HepG2 (cell line): ENCODE measurements around the gene INPP1. TPM values are rescaled to one million over a fixed set of nuclear protein-coding genes. Genes with fewer than 3 reads are reported as not detected.

Experiments
- ATAC-seq: fragments of 200-7000 bp; cut with Tn5 transposase; 3 replicates; pipeline ENCODE4 v1.9.1; 2020; ENCODE audit warnings: mild to moderate bottlenecking, moderate library complexity
- BruUV-seq: library from RNA; stranded (reverse); fragments of 400-500 nt; replicated peaks from 2 replicates; lab custom pipeline; 2021; lab: Mats Ljungman, UMichigan
- CTCF ChIA-PET: fragments of 300-600 bp; formaldehyde crosslinking; extraction: SDS; loops from one replicate; lab custom pipeline; 2021; ENCODE audit warnings: low total read pairs, inconsistent platforms, low intra/inter-chr PET ratio; lab: Yijun Ruan, JAX
- POLR2A ChIA-PET: fragments of 350-600 bp; sonication (Branson Sonifier 250); formaldehyde crosslinking; loops from one replicate; lab custom pipeline; 2020; ENCODE audit warnings: antibody characterized with exemption, inconsistent platforms; lab: Yijun Ruan, JAX
- DNase-seq: peaks from one replicate; pipeline ENCODE4 v3.0.0-alpha.2; 2015; ENCODE audit warnings: low spot score
- FAIRE-seq: peaks from 3 replicates; lab custom pipeline; 2011; peaks lifted over from hg19 to GRCh38; lab: Jason Lieb, UNC
- H2AFZ ChIP-seq: one replicate; pipeline ENCODE4 v1.6.1; 2011; ENCODE audit warnings: low read length, inconsistent platforms
- H3K27ac ChIP-seq: fragments of 300-600 bp; 3 replicates; pipeline ENCODE4 v1.8.0; 2011; ENCODE audit warnings: mixed run types, mild to moderate bottlenecking, mixed read lengths, low read length, inconsistent platforms; ENCODE audit not compliant: insufficient read depth; ENCODE audit errors: extremely low read length
- H3K27me3 ChIP-seq, 2 experiments: fragments of 200-600 bp in 1 of 2; 2 replicates in 1 of 2; 3 replicates in 1 of 2; pipeline versions ENCODE4 v1.6.0 to v1.8.0; 2011; ENCODE audit warnings: low read length in 2 of 2, mild to moderate bottlenecking in 2 of 2, moderate library complexity in 2 of 2, inconsistent platforms in 1 of 2; ENCODE audit not compliant: insufficient read depth in 2 of 2, control insufficient read depth in 1 of 2
- H3K36me3 ChIP-seq, 2 experiments: fragments of 200-600 bp in 1 of 2; replicated peaks in 1 of 2; 2 replicates in 1 of 2; 3 replicates in 1 of 2; pipeline versions ENCODE4 v1.5.1 to v1.8.0; 2011; ENCODE audit warnings: low read length in 2 of 2, inconsistent platforms in 1 of 2; ENCODE audit not compliant: insufficient read depth in 2 of 2, control insufficient read depth in 1 of 2
- H3K4me1 ChIP-seq: 2 replicates; pipeline ENCODE4 v1.5.1; 2012; ENCODE audit warnings: low read length, inconsistent platforms; ENCODE audit not compliant: insufficient read depth
- H3K4me2 ChIP-seq: 2 replicates; pipeline ENCODE4 v1.6.0; 2011; ENCODE audit warnings: low read depth, low read length, inconsistent platforms
- H3K4me3 ChIP-seq, 3 experiments: fragments of 200-600 bp in 1 of 3; sonication (generic), shearing (Covaris generic) in 1 of 3; replicated peaks in 1 of 3; 2 replicates each; pipeline ENCODE4 v1.5.1; 2011 to 2016; ENCODE audit warnings: low read length in 3 of 3, inconsistent platforms in 2 of 3, low read depth in 2 of 3, mild to moderate bottlenecking in 2 of 3, control low read depth in 1 of 3, mixed read lengths in 1 of 3; ENCODE audit not compliant: insufficient read depth in 1 of 3
- H3K79me2 ChIP-seq: one replicate; pipeline ENCODE4 v1.6.1; 2011; ENCODE audit warnings: low read length, inconsistent platforms; ENCODE audit not compliant: insufficient read depth
- H3K9ac ChIP-seq: 2 replicates; pipeline ENCODE4 v1.6.0; 2011; ENCODE audit warnings: mild to moderate bottlenecking, low read depth, low read length, inconsistent platforms; ENCODE audit not compliant: insufficient read depth
- H3K9me3 ChIP-seq: 2 replicates; pipeline ENCODE4 v1.5.1; 2012; ENCODE audit warnings: mild to moderate bottlenecking, low read length
- H4K20me1 ChIP-seq: 2 replicates; pipeline ENCODE4 v1.6.0; 2011; ENCODE audit warnings: inconsistent platforms, mild to moderate bottlenecking, low read length, moderate library complexity; ENCODE audit not compliant: insufficient read depth
- AGO2 ChIP-seq: fragments of 200-400 bp; formaldehyde crosslinking; optimal IDR thresholded peaks from 2 replicates; pipeline ENCODE3; 2017; ENCODE audit warnings: mild to moderate bottlenecking, low read depth, low read length, moderate library complexity
- ARNT ChIP-seq: fragments of 450-650 bp; IDR thresholded peaks from 2 replicates; pipeline ENCODE4 v1.6.1; 2017
- ATF7 ChIP-seq, 2 experiments: fragments of 450-650 bp in 1 of 2; sonication (generic) in 1 of 2; formaldehyde crosslinking in 1 of 2; IDR thresholded peaks; 2 replicates each; pipeline versions ENCODE4 v1.4.0 to v1.6.1; 2016 to 2020; ENCODE audit warnings: antibody characterized with exemption in 1 of 2, mild to moderate bottlenecking in 1 of 2, missing genetic modification reagents in 1 of 2
- CBFB ChIP-seq: sonication (generic); formaldehyde crosslinking; IDR thresholded peaks from 2 replicates; pipeline ENCODE4 v1.4.0; 2020; ENCODE audit warnings: missing genetic modification reagents
- ELF4 ChIP-seq: sonication (generic); formaldehyde crosslinking; IDR thresholded peaks from 2 replicates; pipeline ENCODE4 v1.5.0; 2020; ENCODE audit warnings: missing genetic modification reagents, mild to moderate bottlenecking, moderate library complexity, borderline replicate concordance
- FOXM1 ChIP-seq: sonication (generic); formaldehyde crosslinking; IDR thresholded peaks from 2 replicates; pipeline ENCODE4 v1.5.0; 2020; ENCODE audit warnings: missing genetic modification reagents
- GABPA ChIP-seq, 2 experiments: IDR thresholded peaks; 2 replicates each; pipeline ENCODE4 v1.6.1; 2011 to 2016; ENCODE audit warnings: low read depth in 2 of 2, low read length in 1 of 2, missing biosample characterization in 1 of 2, missing genetic modification characterization in 1 of 2
- HDAC6 ChIP-seq: fragments of 200-600 bp; sonication (generic); IDR thresholded peaks from 2 replicates; pipeline ENCODE4 v1.7.0; 2017; ENCODE audit warnings: mild to moderate bottlenecking, antibody characterized with exemption, low read length, low read depth
- NFE2L1 ChIP-seq: sonication (generic); formaldehyde crosslinking; IDR thresholded peaks from 2 replicates; pipeline ENCODE4 v1.4.0; 2020; ENCODE audit warnings: missing genetic modification reagents, mild to moderate bottlenecking, borderline replicate concordance
- PHF21A ChIP-seq: sonication (generic); formaldehyde crosslinking; IDR thresholded peaks from 2 replicates; pipeline ENCODE4 v1.5.0; 2020; ENCODE audit warnings: mild to moderate bottlenecking, missing genetic modification reagents
- POLR2A ChIP-seq, 2 experiments: IDR thresholded peaks; 2 replicates each; pipeline ENCODE4 v1.6.1; 2011; ENCODE audit warnings: low read depth in 2 of 2, low read length in 2 of 2, mild to moderate bottlenecking in 1 of 2, moderate library complexity in 1 of 2; ENCODE audit not compliant: insufficient read depth in 1 of 2
- REL ChIP-seq: sonication (generic); formaldehyde crosslinking; conservative IDR thresholded peaks from 2 replicates; pipeline ENCODE4 v1.8.0; 2022; ENCODE audit warnings: mild to moderate bottlenecking, missing genetic modification reagents, moderate library complexity
- RFXANK ChIP-seq: IDR thresholded peaks from 2 replicates; pipeline ENCODE4 v1.6.1; 2016
- TARDBP ChIP-seq: sonication (generic); formaldehyde crosslinking; IDR thresholded peaks from 2 replicates; pipeline ENCODE4 v1.8.0; 2022; ENCODE audit warnings: mild to moderate bottlenecking, missing genetic modification reagents
- TBL1XR1 ChIP-seq: fragments of 150-350 bp; IDR thresholded peaks from 2 replicates; pipeline ENCODE4 v1.6.1; 2014; ENCODE audit warnings: borderline replicate concordance, low read length; ENCODE audit not compliant: partially characterized antibody
- WIZ ChIP-seq: sonication (generic); formaldehyde crosslinking; IDR thresholded peaks from 2 replicates; pipeline ENCODE4 v1.5.1; 2020; ENCODE audit warnings: mild to moderate bottlenecking, missing genetic modification reagents
- ZC3H4 ChIP-seq: sonication (generic); formaldehyde crosslinking; IDR thresholded peaks from 2 replicates; pipeline ENCODE4 v1.4.0; 2020; ENCODE audit warnings: missing genetic modification reagents, borderline replicate concordance
- ZFP37 ChIP-seq: sonication (generic); formaldehyde crosslinking; IDR thresholded peaks from 2 replicates; pipeline ENCODE4 v1.4.0; 2020; ENCODE audit warnings: missing genetic modification reagents, borderline replicate concordance
- ZKSCAN1 ChIP-seq: fragments of 150-350 bp; IDR thresholded peaks from 2 replicates; pipeline ENCODE4 v1.6.1; 2014; ENCODE audit warnings: low read length
- ZNF256 ChIP-seq: sonication (generic); formaldehyde crosslinking; conservative IDR thresholded peaks from 2 replicates; pipeline ENCODE4 v1.4.0; 2020; ENCODE audit warnings: missing genetic modification reagents
- ZNF451 ChIP-seq: sonication (generic); formaldehyde crosslinking; IDR thresholded peaks from 2 replicates; pipeline ENCODE4 v1.5.0; 2020; ENCODE audit warnings: mild to moderate bottlenecking, missing genetic modification reagents
- ZNF549 ChIP-seq: sonication (generic); formaldehyde crosslinking; IDR thresholded peaks from 2 replicates; pipeline ENCODE4 v1.5.0; 2020; ENCODE audit warnings: missing genetic modification reagents
- ZNF598 ChIP-seq: sonication (generic); formaldehyde crosslinking; IDR thresholded peaks from 2 replicates; pipeline ENCODE4 v1.5.1; 2020; ENCODE audit warnings: mild to moderate bottlenecking, missing genetic modification reagents, borderline replicate concordance
- ZNF607 ChIP-seq: sonication (generic); formaldehyde crosslinking; IDR thresholded peaks from 2 replicates; pipeline ENCODE4 v1.5.1; 2020; ENCODE audit warnings: missing genetic modification reagents, mild to moderate bottlenecking, borderline replicate concordance
- ZNF615 ChIP-seq: sonication (generic); formaldehyde crosslinking; IDR thresholded peaks from 2 replicates; pipeline ENCODE4 v1.5.0; 2020; ENCODE audit warnings: mild to moderate bottlenecking, missing genetic modification reagents, borderline replicate concordance
- ZNF749 ChIP-seq: sonication (generic); formaldehyde crosslinking; IDR thresholded peaks from 2 replicates; pipeline ENCODE4 v1.8.0; 2022; ENCODE audit warnings: mild to moderate bottlenecking, missing genetic modification reagents, moderate library complexity, borderline replicate concordance
- ZNF816 ChIP-seq: sonication (generic); formaldehyde crosslinking; IDR thresholded peaks from 2 replicates; pipeline ENCODE4 v1.8.0; 2022; ENCODE audit warnings: missing genetic modification reagents, mild to moderate bottlenecking, borderline replicate concordance
- WGBS: methylation state at CpG from one replicate; pipeline ENCODE4 v1.1.6; 2017; ENCODE audit warnings: low lambda C conversion rate; 5-methylcytosine and 5-hydroxymethylcytosine counted together
- in situ Hi-C: cut with HindIII; loops from 2 replicates; pipeline ENCODE4 v1.10.0; 2017; ENCODE audit warnings: low pct_unique_long_range_greater_than_20kb; ENCODE audit not compliant: extremely low pct_ligation_motif_present
- intact Hi-C: fragments of 100-400 bp; cut with micrococcal nuclease; formaldehyde crosslinking; loops from one replicate; pipeline ENCODE4 v1.10.0; 2022; ENCODE audit not compliant: unreplicated experiment
- polyA plus RNA-seq, 8 experiments: library from polyadenylated mRNA; depleted of rRNA in 3 of 8; stranded (reverse) in 7 of 8; unstranded in 1 of 8; fragments of >200 nt; fragmentation: Illumina TruSeq in 4 of 8; extraction: Trizol in 4 of 8; gene quantifications; 2 replicates each; pipeline versions ENCODE4 v1.2.1 to v1.2.3, GENCODE V29; 2011 to 2016; ENCODE audit warnings: low read depth in 4 of 8, missing spikeins in 1 of 8, mixed read lengths in 1 of 8; ENCODE audit not compliant: insufficient read depth in 1 of 8
- total RNA-seq, 5 experiments: library from RNA; depleted of rRNA; stranded (reverse); fragments of >200 nt; fragmentation: Illumina TruSeq; extraction: Trizol; gene quantifications; 2 replicates each; pipeline ENCODE4 v1.2.3, GENCODE V29; 2016; ENCODE audit warnings: low read depth in 1 of 5

The INPP1 gene
- total and polyA plus RNA-seq, 2 of the 13 experiments (the other 11 are each of a cell fraction or from before 2014, with no cell fraction given): 10.0 to 13.3 TPM

- TF ChIP-seq AGO2 (no peak), ZNF451 (no peak), ZKSCAN1 (no peak), ZNF607 (CRISPR knock-in tag) (no peak), FOXM1 (no peak), ZNF615 (CRISPR knock-in tag) (no peak), ARNT (no peak)
- TF ChIP-seq, all 625 proteins: peak for 0
Observed at GRCh38 chr2:190415251-190415650, 71.9 kb downstream of the INPP1 start (continued).

GRCh38 chr2:190415794-190416775, 72.7 kb downstream of the INPP1 start:
- ATAC-seq: no peak
- no peak overlapping the region for H3K27ac ChIP-seq
- no peaks in the 10 kb centered on the region for H3K79me2 ChIP-seq
- intact Hi-C loops: no loop called here
- no peak for FAIRE-seq
- TF ChIP-seq TARDBP (CRISPR knock-in tag) (no peak), TBL1XR1 (no peak), ZFP37 (CRISPR knock-in tag) (no peak), HDAC6 (no peak), ZNF598 (CRISPR knock-in tag) (no peak), POLR2A (IDR thresholded peaks at IDR 0.05; ENCODE audit: insufficient read depth in 1 of 2, low read depth in 2 of 2, low read length in 2 of 2) (no peak), ZNF256 (no peak), NFE2L1 (CRISPR knock-in tag) (no peak), ZC3H4 (CRISPR knock-in tag) (no peak), ZNF749 (no peak), ELF4 (CRISPR knock-in tag) (no peak), ATF7 (IDR thresholded peaks at IDR 0.05) (no peak), ATF7 (CRISPR knock-in tag; IDR thresholded peaks at IDR 0.05) (no peak), CBFB (CRISPR knock-in tag) (no peak), RFXANK (no peak), WIZ (CRISPR knock-in tag) (no peak), GABPA (IDR thresholded peaks at IDR 0.05; ENCODE audit: low read depth, low read length) (no peak), GABPA (CRISPR knock-in tag; IDR thresholded peaks at IDR 0.05; ENCODE audit: low read depth) (no peak), PHF21A (CRISPR knock-in tag) (no peak), ZNF816 (CRISPR knock-in tag) (no peak), REL (CRISPR knock-in tag) (no peak), ZNF549 (CRISPR knock-in tag) (no peak)
- TF ChIP-seq, all 625 proteins: peak for 0
- in situ Hi-C loops: no loop called here
- CTCF ChIA-PET: no interaction called here
- Histone ChIP-seq H2AFZ (no peak overlapping the region), H3K4me2 (no peak overlapping the region), H3K36me3 (no peaks in the 10 kb centered on the region), H3K27me3 (no peaks in the 10 kb centered on the region; a peak in 2 of 5 replicates), H3K4me3 (no peak overlapping the region), H3K9me3 (no peaks in the 10 kb centered on the region), H3K4me1 (0 out of 2 replicates have a peak, but pooled peaks cover 6% of the 10 kb centered on the region), H3K9ac (no peak overlapping the region), H4K20me1 (no peaks in the 10 kb centered on the region)
- no TSS peak for BruUV-seq
- no peak for DNase-seq
- POLR2A ChIA-PET: no interaction called here
- WGBS: 36% methylated on average over 2 of the region's 2 CpGs
